Activated T-helper 17 cell treated with anti-CD3 and anti-CD28 coated beads, Interleukin-2, amount 50 U/mL, for 72 hours (primary cell): ENCODE data around the gene TERT. TPM values are rescaled to one million over a fixed set of nuclear protein-coding genes. Genes with fewer than 3 reads are reported as not detected.

Experiments
- ATAC-seq: fragments of 150-1000 bp; cut with Tn5 transposase; replicated peaks from 2 replicates; pipeline ENCODE4 v1.10.0; 2021; ENCODE audit warnings: mild to moderate bottlenecking, moderate library complexity
- H3K27ac Mint-ChIP-seq: one replicate; pipeline ENCODE4 v1.8.0; 2022; ENCODE audit warnings: mixed read lengths
- H3K27me3 Mint-ChIP-seq: one replicate; pipeline ENCODE4 v1.8.0; 2022; ENCODE audit warnings: mixed read lengths
- H3K36me3 Mint-ChIP-seq: one replicate; pipeline ENCODE4 v1.8.0; 2022; ENCODE audit warnings: low read depth, mild to moderate bottlenecking, mixed read lengths
- H3K4me1 Mint-ChIP-seq: one replicate; pipeline ENCODE4 v1.8.0; 2022; ENCODE audit warnings: mixed read lengths
- H3K4me3 Mint-ChIP-seq: one replicate; pipeline ENCODE4 v1.8.0; 2022; ENCODE audit warnings: mild to moderate bottlenecking, mixed read lengths
- H3K9me3 Mint-ChIP-seq: one replicate; pipeline ENCODE4 v1.8.0; 2022; ENCODE audit warnings: mixed read lengths
- total RNA-seq, 2 donors: library from RNA; stranded (reverse); gene quantifications; one replicate each; pipeline ENCODE4 v1.2.3, GENCODE V29; 2022

Gene TERT
- total RNA-seq, 2 donors from 2014 or later, result 4.6 to 9.1 TPM

DNA sequence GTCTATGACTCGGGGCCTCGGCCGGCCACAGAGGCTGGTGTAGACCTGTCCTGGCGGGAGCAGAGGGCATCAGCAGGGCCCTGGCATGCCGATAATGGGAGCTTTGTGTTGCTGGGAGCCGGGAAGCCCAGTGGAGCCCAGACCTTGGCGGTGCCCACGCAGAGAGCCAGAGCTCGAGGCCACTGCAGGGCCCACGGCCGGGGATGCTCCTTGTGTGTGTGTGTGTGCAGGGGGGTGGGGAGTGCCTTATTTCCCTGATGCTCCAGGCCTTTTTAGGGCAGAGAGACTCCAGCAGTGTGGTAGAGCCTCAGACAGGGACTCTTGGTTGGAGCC is 75.1 kb downstream of the TERT start:
- Mint-ChIP-seq H3K4me3 (no peak overlapping the region), H3K27me3 (no peaks in the 10 kb centered on the region), H3K9me3 (no peaks in the 10 kb centered on the region), H3K36me3 (no peaks in the 10 kb centered on the region), H3K4me1 (no peaks in the 10 kb centered on the region), H3K27ac (no peak overlapping the region)
- no peak for ATAC-seq

DNA sequence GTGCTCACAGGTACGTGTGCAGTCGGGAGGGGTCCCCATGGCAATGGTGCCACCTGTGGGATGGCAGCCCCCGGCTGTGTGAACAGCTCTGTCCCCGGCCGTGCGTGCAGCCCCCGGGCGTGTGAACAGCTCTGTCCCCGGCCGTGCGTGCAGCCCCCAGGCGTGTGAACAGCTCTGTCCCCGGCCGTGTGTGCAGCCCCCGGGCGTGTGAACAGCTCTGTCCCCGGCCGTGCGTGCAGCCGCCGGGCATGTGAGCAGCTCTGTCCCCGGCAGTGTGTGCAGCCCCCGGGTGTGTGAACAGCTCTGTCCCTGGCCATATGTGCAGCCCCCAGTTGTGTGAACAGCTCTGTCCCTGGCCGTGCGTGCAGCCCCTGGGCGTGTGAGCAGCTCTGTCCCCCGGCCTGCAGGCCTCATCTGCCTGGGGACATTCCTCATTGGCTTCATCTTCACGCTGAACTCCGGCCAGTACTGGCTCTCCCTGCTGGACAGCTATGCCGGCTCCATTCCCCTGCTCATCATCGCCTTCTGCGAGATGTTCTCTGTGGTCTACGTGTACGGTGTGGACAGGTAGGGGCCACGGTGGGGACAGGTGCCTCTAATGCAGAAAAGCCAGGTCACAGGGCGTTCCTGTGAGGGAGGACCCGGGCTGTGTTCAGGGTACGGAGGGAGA is 75.6 kb downstream of the TERT start:
- Mint-ChIP-seq H3K36me3 (no peaks in the 10 kb centered on the region), H3K27me3 (no peaks in the 10 kb centered on the region), H3K27ac (no peak overlapping the region), H3K4me3 (no peak overlapping the region), H3K4me1 (no peaks in the 10 kb centered on the region), H3K9me3 (no peaks in the 10 kb centered on the region)
- no peak for ATAC-seq

DNA sequence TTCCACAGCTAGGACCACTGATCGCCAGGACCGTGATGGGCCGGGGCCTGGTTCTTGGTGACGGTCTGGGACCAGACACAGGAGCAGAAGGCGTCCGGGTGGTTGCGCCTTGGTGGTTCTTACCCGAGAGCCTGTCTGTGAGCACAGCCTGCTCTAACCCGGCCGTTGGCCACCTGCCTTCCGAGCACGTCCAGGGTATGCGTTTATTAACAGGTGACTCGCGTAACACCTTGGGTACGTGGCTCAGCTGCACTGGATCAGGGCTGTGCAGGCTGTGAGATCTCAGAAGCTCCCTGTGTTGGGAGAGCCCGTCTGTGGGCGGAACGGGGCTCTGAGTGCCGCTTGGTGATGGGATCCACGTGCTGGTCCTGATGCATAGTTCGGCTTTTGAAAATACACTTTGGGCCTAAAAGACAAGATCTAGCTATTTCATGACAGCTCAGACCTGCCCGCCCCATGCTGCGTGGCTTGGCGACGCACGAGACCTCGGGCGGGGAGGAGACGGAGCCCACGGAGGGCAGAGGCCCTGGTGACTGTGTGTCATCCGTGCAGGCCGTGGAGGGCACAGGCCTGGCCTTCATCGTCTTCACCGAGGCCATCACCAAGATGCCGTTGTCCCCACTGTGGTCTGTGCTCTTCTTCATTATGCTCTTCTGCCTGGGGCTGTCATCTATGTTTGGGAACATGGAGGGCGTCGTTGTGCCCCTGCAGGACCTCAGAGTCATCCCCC is 76.4 kb downstream of the TERT start:
- Mint-ChIP-seq H3K36me3 (no peaks in the 10 kb centered on the region), H3K27ac (no peak overlapping the region), H3K27me3 (no peaks in the 10 kb centered on the region), H3K4me3 (no peak overlapping the region), H3K9me3 (no peaks in the 10 kb centered on the region), H3K4me1 (no peaks in the 10 kb centered on the region)
- no peak for ATAC-seq

DNA sequence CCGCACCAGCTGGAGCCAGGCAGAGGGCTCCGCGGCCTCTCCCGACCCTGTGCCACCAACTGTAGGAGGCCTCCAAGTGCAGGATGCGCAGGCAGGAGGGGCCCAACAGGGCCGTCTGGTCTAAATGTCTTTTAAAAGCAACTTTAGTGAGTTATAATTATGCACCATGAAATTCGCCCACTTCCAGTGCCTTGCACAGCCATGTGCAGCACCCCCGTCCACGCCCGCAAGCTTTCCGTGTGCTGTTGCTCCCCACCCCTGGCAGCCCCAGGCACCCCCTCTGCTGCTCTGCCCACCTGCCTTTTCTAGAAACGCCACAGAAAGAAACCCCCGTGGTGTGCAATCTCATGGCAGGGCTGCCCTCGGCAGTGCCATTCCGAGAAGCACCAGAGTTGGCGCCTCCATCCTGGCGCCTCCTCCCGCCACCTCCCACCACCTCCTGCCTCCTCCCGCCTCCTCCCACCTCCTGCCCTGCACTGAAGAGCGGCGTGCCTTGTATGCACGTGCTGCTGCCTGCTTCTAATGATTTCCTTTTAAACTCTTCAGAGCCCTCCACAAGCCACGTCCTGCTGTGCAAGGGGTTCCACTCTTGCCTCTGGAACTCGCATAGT is 77.2 kb downstream of the TERT start:
- Mint-ChIP-seq H3K9me3 (no peaks in the 10 kb centered on the region), H3K27me3 (no peaks in the 10 kb centered on the region), H3K4me3 (no peak overlapping the region), H3K36me3 (no peaks in the 10 kb centered on the region), H3K4me1 (no peaks in the 10 kb centered on the region), H3K27ac (no peak overlapping the region)
- ATAC-seq, result no peak

DNA sequence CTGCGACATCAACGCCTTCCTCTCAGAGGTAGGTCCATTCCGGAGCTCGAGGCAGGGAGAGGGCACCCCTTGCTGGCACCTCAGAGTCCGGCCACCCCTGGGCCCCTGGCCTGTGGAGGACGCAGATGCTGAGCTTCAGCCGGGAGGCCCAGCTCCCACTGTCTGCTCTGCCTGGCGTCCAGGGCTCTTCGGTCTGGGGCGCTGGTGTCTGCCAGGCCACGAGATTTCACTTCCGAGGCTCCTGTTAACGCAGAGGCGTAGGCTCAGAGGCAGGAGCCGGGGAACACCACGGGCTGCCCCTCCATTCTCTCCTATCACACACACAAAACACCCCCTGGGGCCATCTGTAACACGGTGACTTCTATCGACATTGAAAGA is 78.0 kb downstream of the TERT start:
- no peak overlapping the region for H3K4me3 Mint-ChIP-seq
- H3K9me3 Mint-ChIP-seq, result no peaks in the 10 kb centered on the region
- ATAC-seq, result no peak
- no peaks in the 10 kb centered on the region for H3K4me1 Mint-ChIP-seq
- no peaks in the 10 kb centered on the region for H3K27me3 Mint-ChIP-seq
- no peak overlapping the region for H3K27ac Mint-ChIP-seq
- no peaks in the 10 kb centered on the region for H3K36me3 Mint-ChIP-seq

DNA sequence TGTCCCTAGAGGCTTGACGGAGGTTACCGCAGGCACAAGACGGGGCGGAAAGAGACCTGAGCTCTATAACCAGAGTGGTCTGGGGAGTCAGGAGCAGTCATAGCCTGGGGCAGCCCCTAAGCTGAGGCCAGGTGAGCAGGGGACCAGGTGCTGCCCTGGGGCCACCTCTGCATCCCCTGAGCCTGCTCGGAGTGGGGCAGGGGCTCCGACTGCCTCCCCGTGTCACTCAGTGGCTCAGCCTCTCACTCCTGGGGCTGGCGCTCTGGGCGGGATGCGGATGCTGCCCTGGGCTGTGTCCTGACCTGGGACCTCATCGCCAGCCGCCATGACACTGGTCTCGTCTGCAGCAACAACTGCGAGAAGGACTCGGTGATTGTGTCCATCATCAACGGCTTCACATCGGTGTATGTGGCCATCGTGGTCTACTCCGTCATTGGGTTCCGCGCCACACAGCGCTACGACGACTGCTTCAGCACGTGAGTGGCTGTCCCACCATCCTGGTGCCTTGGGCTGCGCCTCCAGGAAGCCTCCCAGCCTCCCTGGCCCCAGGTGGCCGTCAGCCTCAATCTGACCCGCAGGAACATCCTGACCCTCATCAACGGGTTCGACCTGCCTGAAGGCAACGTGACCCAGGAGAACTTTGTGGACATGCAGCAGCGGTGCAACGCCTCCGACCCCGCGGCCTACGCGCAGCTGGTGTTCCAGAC is 78.5 kb downstream of the TERT start:
- no peaks in the 10 kb centered on the region for H3K4me1 Mint-ChIP-seq
- H3K27ac Mint-ChIP-seq, result no peak overlapping the region
- ATAC-seq, result no peak
- no peaks in the 10 kb centered on the region for H3K27me3 Mint-ChIP-seq
- H3K9me3 Mint-ChIP-seq, result no peaks in the 10 kb centered on the region
- H3K36me3 Mint-ChIP-seq, result no peaks in the 10 kb centered on the region
- no peak overlapping the region for H3K4me3 Mint-ChIP-seq

DNA sequence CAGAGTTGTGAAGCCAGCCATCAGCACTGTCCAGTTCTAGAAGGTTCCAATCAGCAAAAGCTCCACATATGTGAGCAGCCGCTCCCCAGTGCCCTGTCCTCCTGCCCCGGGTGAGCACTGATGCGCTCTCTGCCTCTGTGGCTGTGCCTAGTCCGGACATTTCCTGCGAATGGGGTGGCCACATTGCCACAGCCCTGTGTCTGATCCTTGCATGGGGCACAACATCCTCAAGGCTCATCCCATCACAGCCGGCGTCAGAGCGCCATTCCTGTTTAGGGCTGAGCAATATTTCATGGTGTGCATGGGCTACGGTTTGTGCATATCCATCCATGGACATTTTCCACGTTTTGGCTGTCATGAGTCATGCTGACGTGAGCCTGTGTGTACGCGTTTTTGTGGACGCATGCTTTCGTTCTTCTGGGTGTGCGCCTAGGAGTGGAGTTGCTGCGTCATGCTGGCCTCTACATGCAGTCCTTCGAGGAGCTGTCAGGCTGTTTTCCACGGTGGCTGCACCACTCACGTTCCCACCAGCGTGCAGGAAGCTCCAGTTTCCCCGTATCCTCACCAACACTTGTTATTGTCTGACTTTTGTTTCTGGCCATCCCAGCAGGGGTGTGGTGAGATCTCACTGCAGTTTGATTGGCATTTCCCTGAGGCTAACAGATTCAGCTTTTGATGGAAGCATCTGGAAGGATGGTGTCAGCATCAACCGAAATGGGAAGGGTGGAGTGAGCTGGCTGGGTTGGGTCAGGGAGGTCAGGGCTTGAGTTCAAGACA is 79.4 kb downstream of the TERT start:
- no peaks in the 10 kb centered on the region for H3K27me3 Mint-ChIP-seq
- no peaks in the 10 kb centered on the region for H3K9me3 Mint-ChIP-seq

DNA sequence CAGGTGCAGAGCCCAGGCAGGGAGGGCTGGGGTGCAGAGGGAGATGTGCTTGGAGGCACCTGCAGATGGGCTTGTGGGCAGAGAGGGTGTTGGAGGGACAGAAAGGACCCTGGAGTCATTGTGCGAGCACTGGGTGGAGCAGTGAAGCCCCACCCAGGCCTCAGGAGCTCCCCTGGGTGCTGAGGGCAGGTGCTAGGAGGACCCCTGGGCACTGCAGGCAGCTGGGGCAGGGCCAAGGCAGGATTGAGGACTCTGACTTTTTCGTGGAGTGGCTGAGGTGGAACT is 80.0 kb downstream of the TERT start:
- Mint-ChIP-seq H3K27me3 (no peaks in the 10 kb centered on the region), H3K4me3 (no peak overlapping the region), H3K36me3 (no peaks in the 10 kb centered on the region), H3K4me1 (no peaks in the 10 kb centered on the region), H3K27ac (no peak overlapping the region), H3K9me3 (no peaks in the 10 kb centered on the region)
- no peak for ATAC-seq

More for the DNA sequence above, 79.4 kb downstream of the TERT start:
- Mint-ChIP-seq H3K27ac (no peak overlapping the region), H3K36me3 (no peaks in the 10 kb centered on the region), H3K4me3 (no peak overlapping the region), H3K4me1 (no peaks in the 10 kb centered on the region)
- no peak for ATAC-seq

DNA sequence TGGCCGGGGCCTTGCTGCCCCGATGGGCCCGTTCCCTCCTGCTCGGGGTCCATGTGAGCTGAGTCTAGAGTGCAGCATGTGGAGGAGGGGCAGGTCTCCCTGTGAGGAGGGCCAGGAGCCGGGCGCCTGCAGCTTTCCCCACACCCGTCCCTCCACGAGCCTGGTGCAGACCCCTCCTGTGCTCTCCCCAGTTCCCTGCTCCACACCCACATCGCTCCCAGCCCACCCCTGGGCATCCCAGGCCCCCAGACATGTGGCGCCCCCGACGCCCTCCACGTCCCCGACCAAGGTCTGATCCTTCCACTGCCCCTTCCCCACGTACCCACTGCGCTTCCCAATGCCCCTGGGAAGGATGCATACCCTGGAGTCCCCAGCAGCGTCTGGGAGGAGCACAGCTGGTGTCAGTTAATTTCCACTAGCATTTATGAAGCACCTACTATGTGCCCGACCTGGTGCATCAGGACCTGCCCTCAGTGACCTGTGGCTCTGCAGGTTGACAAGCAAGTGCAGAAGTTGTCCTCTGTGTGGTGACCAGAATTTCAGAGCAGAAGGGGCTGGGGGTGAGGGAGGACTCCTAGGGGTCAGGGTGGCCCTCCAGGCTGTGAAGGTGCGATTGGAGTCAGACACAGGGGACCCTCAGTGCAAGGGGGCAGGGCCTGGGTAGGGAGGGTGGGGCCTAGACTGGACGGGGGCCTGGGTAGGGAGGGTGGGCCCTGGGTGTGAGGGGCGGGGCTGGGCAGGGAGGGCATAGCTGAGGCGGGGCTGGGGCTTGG is 80.5 kb downstream of the TERT start:
- Mint-ChIP-seq H3K4me1 (no peaks in the 10 kb centered on the region), H3K27me3 (no peaks in the 10 kb centered on the region), H3K9me3 (no peaks in the 10 kb centered on the region), H3K4me3 (no peak overlapping the region), H3K27ac (no peak overlapping the region), H3K36me3 (no peaks in the 10 kb centered on the region)
- ATAC-seq, result no peak

DNA sequence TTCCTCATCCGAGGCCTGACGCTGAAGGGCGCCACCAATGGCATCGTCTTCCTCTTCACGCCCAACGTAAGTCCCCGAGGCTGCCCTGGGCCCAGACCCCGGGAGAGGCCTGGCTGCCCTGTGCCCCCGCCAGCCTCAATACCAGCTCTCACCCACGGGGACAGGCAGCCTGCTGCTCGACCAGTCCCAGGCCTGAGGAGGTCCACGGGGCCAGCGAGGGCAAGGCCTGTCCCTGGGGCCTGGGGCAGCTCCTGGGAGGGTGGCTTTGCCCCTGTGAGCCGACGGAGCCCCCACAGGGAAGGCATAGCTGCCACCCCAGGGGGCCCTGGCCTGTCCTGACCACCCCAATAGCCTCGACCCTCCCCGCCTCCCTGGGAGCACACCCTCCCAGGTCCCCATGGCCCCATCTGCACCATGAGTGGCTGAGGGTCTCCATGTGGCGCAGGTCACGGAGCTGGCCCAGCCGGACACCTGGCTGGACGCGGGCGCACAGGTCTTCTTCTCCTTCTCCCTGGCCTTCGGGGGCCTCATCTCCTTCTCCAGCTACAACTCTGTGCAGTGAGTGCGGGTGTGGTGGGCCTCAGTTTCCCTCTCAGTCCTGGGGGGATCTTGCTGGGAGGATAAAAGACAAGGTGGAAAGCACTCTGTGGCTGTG is 81.2 kb downstream of the TERT start:
- ATAC-seq, result no peak
- Mint-ChIP-seq H3K4me3 (no peak overlapping the region), H3K27ac (no peak overlapping the region), H3K9me3 (no peaks in the 10 kb centered on the region), H3K4me1 (no peaks in the 10 kb centered on the region), H3K36me3 (no peaks in the 10 kb centered on the region), H3K27me3 (no peaks in the 10 kb centered on the region)

DNA sequence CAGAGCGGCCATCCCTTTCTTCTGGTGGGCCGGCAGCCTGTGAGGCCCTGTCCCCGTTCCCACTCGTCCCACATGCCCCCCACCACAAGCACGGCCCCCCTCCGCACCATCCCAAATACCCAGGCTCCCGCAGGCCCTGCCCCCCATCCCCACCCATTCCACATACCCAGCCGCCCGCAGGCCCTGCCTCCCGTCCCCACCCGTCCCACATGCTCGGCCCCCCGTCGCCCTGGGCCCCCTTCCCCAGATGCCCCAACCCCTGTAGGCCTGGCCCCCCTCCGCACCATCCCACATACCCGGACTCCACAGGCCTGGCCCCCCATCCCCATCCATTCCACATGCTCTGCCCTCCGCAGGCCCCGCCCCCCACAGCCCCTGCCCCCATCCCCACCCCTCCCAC is 82.0 kb downstream of the TERT start:
- H3K27ac Mint-ChIP-seq, result no peak overlapping the region
- H3K36me3 Mint-ChIP-seq, result no peaks in the 10 kb centered on the region
- no peak for ATAC-seq
- H3K4me3 Mint-ChIP-seq, result no peak overlapping the region
- H3K27me3 Mint-ChIP-seq, result no peaks in the 10 kb centered on the region
- H3K4me1 Mint-ChIP-seq, result no peaks in the 10 kb centered on the region
- no peaks in the 10 kb centered on the region for H3K9me3 Mint-ChIP-seq

DNA sequence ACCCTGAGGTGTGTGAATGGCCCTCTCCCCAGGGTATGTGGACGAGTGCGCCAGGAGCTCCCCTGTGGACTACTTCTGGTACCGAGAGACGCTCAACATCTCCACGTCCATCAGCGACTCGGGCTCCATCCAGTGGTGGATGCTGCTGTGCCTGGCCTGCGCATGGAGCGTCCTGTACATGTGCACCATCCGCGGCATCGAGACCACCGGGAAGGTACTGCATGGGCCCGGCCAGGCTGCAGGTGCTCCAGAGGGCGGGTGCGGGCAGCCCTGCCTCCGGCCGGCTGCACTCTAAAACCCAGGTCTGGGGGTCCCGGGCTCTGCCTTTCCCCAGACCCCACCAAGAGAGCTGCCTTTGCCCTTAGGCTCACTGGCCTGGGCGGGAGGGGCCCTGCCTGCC is 82.6 kb downstream of the TERT start:
- ATAC-seq, result no peak
- no peak overlapping the region for H3K4me3 Mint-ChIP-seq
- no peak overlapping the region for H3K27ac Mint-ChIP-seq
- H3K4me1 Mint-ChIP-seq, result no peaks in the 10 kb centered on the region
- no peaks in the 10 kb centered on the region for H3K36me3 Mint-ChIP-seq
- H3K27me3 Mint-ChIP-seq, result no peaks in the 10 kb centered on the region
- no peaks in the 10 kb centered on the region for H3K9me3 Mint-ChIP-seq

DNA sequence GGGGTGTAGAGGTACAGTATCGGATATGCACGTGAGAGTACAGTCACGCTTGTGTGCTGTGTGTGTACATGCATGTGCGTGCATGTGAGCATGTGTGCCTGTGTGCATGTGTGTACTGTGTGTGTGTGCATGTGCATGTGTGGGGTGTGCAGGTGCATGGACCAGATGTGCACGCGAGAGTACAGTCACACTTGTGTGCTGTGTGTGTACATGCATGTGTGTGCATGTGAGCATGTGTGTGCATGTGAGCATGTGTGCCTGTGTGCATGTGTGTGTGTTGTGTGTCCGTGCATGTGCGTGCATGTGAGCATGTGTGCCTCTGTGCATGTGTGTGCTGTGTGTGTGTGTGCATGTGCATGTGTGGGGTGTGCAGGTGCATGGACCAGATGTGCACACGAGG is 83.2 kb downstream of the TERT start:
- Mint-ChIP-seq H3K27me3 (no peaks in the 10 kb centered on the region), H3K36me3 (no peaks in the 10 kb centered on the region), H3K27ac (no peak overlapping the region), H3K4me3 (no peak overlapping the region), H3K4me1 (no peaks in the 10 kb centered on the region), H3K9me3 (no peaks in the 10 kb centered on the region)
- ATAC-seq, result no peak
